Body of pancreas (tissue), 4 donors: ENCODE data around the gene PTPRN2. TPM values are rescaled to one million over a fixed set of nuclear protein-coding genes. Genes with fewer than 3 reads are reported as not detected.

Source experiments
- ATAC-seq: fragments of 150-250 bp; one replicate; pipeline ENCODE4 v1.9.1; 2016
- DNase-seq, 4 donors: peaks; one replicate each; pipeline ENCODE4 v3.0.0-alpha.2; 2019
- H3K27ac ChIP-seq, 4 donors: fragments of 200-600 bp; sonication (generic); 1 replicate in 3 of 4; 2 replicates in 1 of 4; pipeline versions ENCODE4 v1.5.1 to v1.6.1; 2016 to 2019; ENCODE audit warnings: mild to moderate bottlenecking in 1 of 4, mixed read lengths in 1 of 4, moderate library complexity in 1 of 4
- H3K27me3 ChIP-seq, 2 donors: fragments of 200-600 bp; sonication (generic); one replicate each; pipeline ENCODE4 v1.6.0; 2016; ENCODE audit warnings: mild to moderate bottlenecking in 1 of 2
- H3K36me3 ChIP-seq, 2 donors: fragments of 200-600 bp; sonication (generic); replicated peaks in 1 of 2; 2 replicates each; pipeline ENCODE4 v1.5.1; 2016; ENCODE audit warnings: low read depth in 2 of 2; ENCODE audit not compliant: insufficient read depth in 1 of 2
- H3K4me1 ChIP-seq: fragments of 200-600 bp; sonication (generic); one replicate; pipeline ENCODE4 v1.6.0; 2016
- H3K4me3 ChIP-seq, 2 donors: fragments of 200-600 bp; sonication (generic); 1 replicate in 1 of 2; 2 replicates in 1 of 2; pipeline ENCODE4 v1.5.1; 2016 to 2019
- H3K9me3 ChIP-seq, 3 donors: fragments of 200-600 bp; sonication (generic); 1 replicate in 2 of 3; 2 replicates in 1 of 3; pipeline ENCODE4 v1.5.1; 2016
- CTCF ChIP-seq, 7 experiments: fragments of 450-650 bp in 4 of 7; fragments of 200-600 bp in 3 of 7; sonication (generic) in 3 of 7; IDR thresholded peaks; one replicate each; pipeline ENCODE4 v1.5.1; 2016 to 2019; ENCODE audit warnings: antibody characterized with exemption in 7 of 7
- POLR2A ChIP-seq, 3 donors: fragments of 450-650 bp; IDR thresholded peaks; one replicate each; pipeline ENCODE4 v1.6.1; 2016; ENCODE audit warnings: antibody characterized with exemption in 3 of 3, mild to moderate bottlenecking in 2 of 3
- WGBS, 2 donors: methylation state at CpG; one replicate each; pipeline ENCODE4 v1.1.5; 2017; 5-methylcytosine and 5-hydroxymethylcytosine counted together
- intact Hi-C: fragments of 100-400 bp; cut with DNase I; formaldehyde crosslinking; loops from one replicate; pipeline ENCODE4 v1.15.1; 2023
- total RNA-seq, 2 donors: library from RNA; depleted of rRNA; stranded (reverse); fragments of >200 nt; gene quantifications; one replicate each; pipeline ENCODE4 v1.1.0, GENCODE V29; 2016

PTPRN2 gene
- total RNA-seq, 2 donors from 2014 or later, result 31.6 to 76.1 TPM

GRCh38 chr7:157844611-157845010, 743.0 kb downstream of the PTPRN2 start:
- TF ChIP-seq CTCF (IDR thresholded peaks at IDR 0.05) (no peak), POLR2A (IDR thresholded peaks at IDR 0.05) (no peak)
- Histone ChIP-seq H3K36me3 (no peaks in the 10 kb centered on the region), H3K27ac (no peak overlapping the region), H3K4me3 (no peak overlapping the region), H3K27me3 (no peaks in the 10 kb centered on the region), H3K9me3 (no peaks in the 10 kb centered on the region), H3K4me1 (no peaks in the 10 kb centered on the region)
- ATAC-seq (no peak), DNase-seq (no peak)
- 91% methylated on average over 17 of the region's 17 CpGs for WGBS, 2 donors
- intact Hi-C loops, result no loop called here

GRCh38 chr7:157844141-157844540, 743.5 kb downstream of the PTPRN2 start:
- no peak overlapping the region for H3K4me3 ChIP-seq
- ATAC-seq, result no peak
- no peak for DNase-seq

GRCh38 chr7:157843336-157844140, 744.1 kb downstream of the PTPRN2 start:
- Histone ChIP-seq H3K27me3 (no peaks in the 10 kb centered on the region), H3K9me3 (no peaks in the 10 kb centered on the region), H3K27ac (no peak overlapping the region), H3K4me3 (no peak overlapping the region), H3K36me3 (no peaks in the 10 kb centered on the region), H3K4me1 (no peaks in the 10 kb centered on the region)
- TF ChIP-seq CTCF (IDR thresholded peaks at IDR 0.05) (no peak), POLR2A (IDR thresholded peaks at IDR 0.05) (no peak)
- ATAC-seq (no peak), DNase-seq (no peak)
- intact Hi-C loops, result no loop called here
- whole genome bisulfite sequencing, 2 donors, result 90 to 91% methylated on average over 28 of the region's 29 CpGs

More at GRCh38 chr7:157844141-157844540, 743.5 kb downstream of the PTPRN2 start:
- no peaks in the 10 kb centered on the region for H3K9me3 ChIP-seq
- no peak overlapping the region for H3K27ac ChIP-seq
- H3K4me1 ChIP-seq, result no peaks in the 10 kb centered on the region
- intact Hi-C loops, result no loop called here
- 79 to 80% methylated on average over 9 of the region's 9 CpGs for WGBS, 2 donors
- no peaks in the 10 kb centered on the region for H3K36me3 ChIP-seq
- TF ChIP-seq CTCF (IDR thresholded peaks at IDR 0.05), result no peak
- no peak for TF ChIP-seq POLR2A (IDR thresholded peaks at IDR 0.05)
- no peaks in the 10 kb centered on the region for H3K27me3 ChIP-seq

- ATAC-seq, result no peak
- no peak overlapping the region for H3K27ac ChIP-seq
- no peaks in the 10 kb centered on the region for H3K9me3 ChIP-seq
- no peaks in the 10 kb centered on the region for H3K36me3 ChIP-seq
- 82 to 83% methylated on average over 14 of the region's 14 CpGs for WGBS, 2 donors
- intact Hi-C loops, result no loop called here
- TF ChIP-seq POLR2A (IDR thresholded peaks at IDR 0.05) (no peak), CTCF (IDR thresholded peaks at IDR 0.05) (no peak)
- no peaks in the 10 kb centered on the region for H3K27me3 ChIP-seq
- no peak overlapping the region for H3K4me3 ChIP-seq
- DNase-seq, result no peak
- H3K4me1 ChIP-seq, result no peaks in the 10 kb centered on the region
Observed at GRCh38 chr7:157841773-157842370, 745.8 kb downstream of the PTPRN2 start.
